Endodermal cell (in vitro differentiated cells): Measurements from ENCODE around the gene PCNX1. TPM values are rescaled to one million over a fixed set of nuclear protein-coding genes. Genes with fewer than 3 reads are reported as not detected.

Experiments
- DNase-seq: peaks from one replicate; pipeline ENCODE4 v3.0.0-alpha.2; 2017
- H3K27ac ChIP-seq: 2 replicates; pipeline ENCODE4 v1.5.1; 2013; ENCODE audit warnings: mild to moderate bottlenecking, low read depth, low read length, moderate library complexity
- H3K27me3 ChIP-seq: 2 replicates; pipeline ENCODE4 v1.6.1; 2013; ENCODE audit warnings: mild to moderate bottlenecking, low read length, moderate library complexity; ENCODE audit not compliant: insufficient read depth, control insufficient read depth, poor library complexity, severe bottlenecking
- H3K36me3 ChIP-seq: 2 replicates; pipeline ENCODE4 v1.7.0; 2013; ENCODE audit warnings: mild to moderate bottlenecking, low read length, moderate library complexity; ENCODE audit not compliant: control insufficient read depth, insufficient read depth
- H3K4me1 ChIP-seq: one replicate; pipeline ENCODE4 v1.7.0; 2013; ENCODE audit warnings: low read length; ENCODE audit not compliant: control insufficient read depth, insufficient read depth
- H3K4me3 ChIP-seq: 2 replicates; pipeline ENCODE4 v1.5.1; 2013; ENCODE audit warnings: mild to moderate bottlenecking, low read length, moderate library complexity
- H3K9ac ChIP-seq: 2 replicates; pipeline ENCODE4 v1.6.1; 2013; ENCODE audit warnings: mild to moderate bottlenecking, low read length, moderate library complexity; ENCODE audit not compliant: poor library complexity, severe bottlenecking; ENCODE audit errors: extremely low read depth
- H3K9me3 ChIP-seq: 2 replicates; pipeline ENCODE4 v1.6.1; 2013; ENCODE audit warnings: mild to moderate bottlenecking, low read length, moderate library complexity; ENCODE audit not compliant: control insufficient read depth
- H3K27ac Mint-ChIP-seq: 2 replicates; pipeline ENCODE4 v1.8.0; 2020; ENCODE audit warnings: mixed read lengths
- H3K27me3 Mint-ChIP-seq: 2 replicates; pipeline ENCODE4 v1.8.0; 2021; ENCODE audit warnings: mild to moderate bottlenecking, mixed read lengths; ENCODE audit not compliant: insufficient read depth
- H3K36me3 Mint-ChIP-seq: 2 replicates; pipeline ENCODE4 v1.8.0; 2020; ENCODE audit warnings: low read depth, mixed read lengths
- H3K4me1 Mint-ChIP-seq: 2 replicates; pipeline ENCODE4 v1.8.0; 2020; ENCODE audit warnings: mixed read lengths
- H3K4me3 Mint-ChIP-seq: 2 replicates; pipeline ENCODE4 v1.8.0; 2020; ENCODE audit warnings: mild to moderate bottlenecking, moderate library complexity, mixed read lengths
- H3K9me3 Mint-ChIP-seq: 2 replicates; pipeline ENCODE4 v1.8.0; 2020; ENCODE audit warnings: mild to moderate bottlenecking, mixed read lengths
- CTCF ChIP-seq: fragments of 200-600 bp; sonication (generic); conservative IDR thresholded peaks from 2 replicates; pipeline ENCODE4 v1.5.0; 2021; ENCODE audit warnings: antibody characterized with exemption, mild to moderate bottlenecking
- WGBS, 2 experiments: methylation state at CpG; one replicate each; pipeline versions ENCODE4 v1.1.5 to v1.1.7; 2013; ENCODE audit warnings: missing lambda C conversion rate in 2 of 2, mixed read lengths in 1 of 2; ENCODE audit not compliant: insufficient coverage in 1 of 2, insufficient read length in 1 of 2; 5-methylcytosine and 5-hydroxymethylcytosine counted together
- total RNA-seq, 2 donors: library from RNA; stranded (reverse); fragmentation: NEBNext Ultra II Directional in 1 of 2; extraction: Animal tissue kit (Norgen Biotek cat#: 25700) in 1 of 2; gene quantifications; 2 replicates in 1 of 2; 3 replicates in 1 of 2; pipeline ENCODE4 v1.2.1, GENCODE V29; 2021

PCNX1 gene
- total RNA-seq, 2 donors from 2014 or later: 68.2 TPM

- H3K36me3 Mint-ChIP-seq: no peaks in the 10 kb centered on the region
- Histone ChIP-seq H3K9me3 (no peaks in the 10 kb centered on the region), H3K4me3 (no peak overlapping the region), H3K27ac (no peak overlapping the region), H3K36me3 (no peaks in the 10 kb centered on the region), H3K4me1 (no peaks in the 10 kb centered on the region), H3K27me3 (no peaks in the 10 kb centered on the region), H3K9ac (no peak overlapping the region)
- WGBS, 2 experiments: 90 to 91% methylated on average over 2 to 3 of the region's 3 CpGs
- no peaks in the 10 kb centered on the region for H3K9me3 Mint-ChIP-seq
- no peaks in the 10 kb centered on the region for H3K4me1 Mint-ChIP-seq
- no peak for TF ChIP-seq CTCF
- H3K4me3 Mint-ChIP-seq: no peak overlapping the region
- DNase-seq: no peak
- H3K27me3 Mint-ChIP-seq: peaks cover 4% of the 10 kb centered on the region
- H3K27ac Mint-ChIP-seq: no peak overlapping the region
These were observed 10.3 kb upstream of the PCNX1 start for GRCh38 chr14:70896981-70897380.

- H3K4me3 Mint-ChIP-seq: no peak overlapping the region
- WGBS, 2 experiments: 90 to 94% methylated on average over 2 of the region's 2 CpGs
- Histone ChIP-seq H3K9ac (no peak overlapping the region), H3K4me1 (no peaks in the 10 kb centered on the region), H3K27ac (no peak overlapping the region), H3K9me3 (no peaks in the 10 kb centered on the region), H3K36me3 (no peaks in the 10 kb centered on the region), H3K27me3 (no peaks in the 10 kb centered on the region), H3K4me3 (no peak overlapping the region)
- H3K27me3 Mint-ChIP-seq: peaks cover 4% of the 10 kb centered on the region
- H3K27ac Mint-ChIP-seq: no peak overlapping the region
- no peak for TF ChIP-seq CTCF
- no peaks in the 10 kb centered on the region for H3K4me1 Mint-ChIP-seq
- no peak for DNase-seq
- no peaks in the 10 kb centered on the region for H3K36me3 Mint-ChIP-seq
- no peaks in the 10 kb centered on the region for H3K9me3 Mint-ChIP-seq
These were observed 9.8 kb upstream of the PCNX1 start for GRCh38 chr14:70897464-70897863.

- H3K4me3 ChIP-seq: no peak overlapping the region
- Mint-ChIP-seq H3K36me3 (no peaks in the 10 kb centered on the region), H3K27me3 (peaks cover 4% of the 10 kb centered on the region), H3K27ac (no peak overlapping the region), H3K4me3 (no peak overlapping the region), H3K9me3 (no peaks in the 10 kb centered on the region), H3K4me1 (no peaks in the 10 kb centered on the region)
- no peak for TF ChIP-seq CTCF
- no peak for DNase-seq
- H3K27me3 ChIP-seq: no peaks in the 10 kb centered on the region
- no peaks in the 10 kb centered on the region for H3K9me3 ChIP-seq
- H3K4me1 ChIP-seq: no peaks in the 10 kb centered on the region
- no peaks in the 10 kb centered on the region for H3K36me3 ChIP-seq
- WGBS, 2 experiments: 86% methylated on average over 3 of the region's 3 CpGs
- no peak overlapping the region for H3K27ac ChIP-seq
- no peak overlapping the region for H3K9ac ChIP-seq
These were observed 9.0 kb upstream of the PCNX1 start for GRCh38 chr14:70898111-70898745.
